SK-N-SH treated with all-trans-retinoic acid at 6 μM for 48 hours (cell line): Measurements from ENCODE around the gene CCDC187.

Experiments
- CSDC2 ChIP-seq: fragments of 250-450 bp; sonication (Bioruptor Pico); IDR thresholded peaks from 2 replicates; pipeline ENCODE4 v1.5.0; 2020; ENCODE audit warnings: mild to moderate bottlenecking, moderate library complexity
- RARB ChIP-seq: fragments of 250-450 bp; sonication (Bioruptor Pico); IDR thresholded peaks from 2 replicates; pipeline ENCODE4 v1.8.0; 2021; ENCODE audit warnings: mild to moderate bottlenecking, moderate library complexity
- ZC3H10 ChIP-seq: fragments of 250-450 bp; sonication (Bioruptor Pico); IDR thresholded peaks from 2 replicates; pipeline ENCODE4 v1.5.1; 2021; ENCODE audit warnings: mild to moderate bottlenecking, moderate library complexity
- TF ChIP-seq, protein P1 (sequence below): fragments of 250-450 bp; sonication (Bioruptor Pico); IDR thresholded peaks from 2 replicates; pipeline ENCODE4 v1.8.0; 2020; ENCODE audit warnings: mild to moderate bottlenecking, moderate library complexity, borderline replicate concordance

DNA sequence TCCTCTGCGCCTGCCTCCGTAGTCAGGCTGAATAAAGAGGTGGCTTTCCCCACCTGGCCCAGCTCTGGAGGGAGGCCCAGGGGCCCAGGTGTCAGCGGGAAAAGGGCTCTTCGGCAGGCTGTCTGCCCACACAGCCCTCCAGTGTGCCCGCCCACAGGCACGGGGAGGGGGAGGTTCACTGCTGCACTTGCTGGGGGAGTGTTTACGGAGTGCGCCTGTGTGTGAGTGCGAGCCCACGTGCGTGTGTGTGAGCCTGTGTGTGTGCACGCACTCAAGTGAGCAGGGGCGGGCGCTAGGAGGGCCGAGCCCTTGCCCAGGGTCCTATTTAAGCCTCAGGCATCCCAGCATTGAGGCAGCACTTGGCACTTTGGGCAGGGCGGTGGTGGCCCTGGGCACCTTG lies 48.8 kb upstream of the CCDC187 start:
- TF ChIP-seq ZC3H10 (CRISPR knock-in tag) (no peak), RARB (CRISPR knock-in tag) (no peak), CSDC2 (CRISPR knock-in tag) (no peak)
- TF ChIP-seq, protein P1, sequence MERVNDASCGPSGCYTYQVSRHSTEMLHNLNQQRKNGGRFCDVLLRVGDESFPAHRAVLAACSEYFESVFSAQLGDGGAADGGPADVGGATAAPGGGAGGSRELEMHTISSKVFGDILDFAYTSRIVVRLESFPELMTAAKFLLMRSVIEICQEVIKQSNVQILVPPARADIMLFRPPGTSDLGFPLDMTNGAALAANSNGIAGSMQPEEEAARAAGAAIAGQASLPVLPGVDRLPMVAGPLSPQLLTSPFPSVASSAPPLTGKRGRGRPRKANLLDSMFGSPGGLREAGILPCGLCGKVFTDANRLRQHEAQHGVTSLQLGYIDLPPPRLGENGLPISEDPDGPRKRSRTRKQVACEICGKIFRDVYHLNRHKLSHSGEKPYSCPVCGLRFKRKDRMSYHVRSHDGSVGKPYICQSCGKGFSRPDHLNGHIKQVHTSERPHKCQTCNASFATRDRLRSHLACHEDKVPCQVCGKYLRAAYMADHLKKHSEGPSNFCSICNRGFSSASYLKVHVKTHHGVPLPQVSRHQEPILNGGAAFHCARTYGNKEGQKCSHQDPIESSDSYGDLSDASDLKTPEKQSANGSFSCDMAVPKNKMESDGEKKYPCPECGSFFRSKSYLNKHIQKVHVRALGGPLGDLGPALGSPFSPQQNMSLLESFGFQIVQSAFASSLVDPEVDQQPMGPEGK (CRISPR knock-in tag) = no peak
